NAMALWA (cell line): ENCODE results near the gene PLEKHO1.
"Not testable (repeated sequence)": the region's sequence is repeated elsewhere in the genome, so short reads cannot be mapped to it uniquely, and the experiment has no call there.

Source experiments
- DNase-seq: peaks from one replicate; pipeline ENCODE4 v3.0.0-alpha.2; 2015; ENCODE audit warnings: low spot score

The PLEKHO1 gene

DNA sequence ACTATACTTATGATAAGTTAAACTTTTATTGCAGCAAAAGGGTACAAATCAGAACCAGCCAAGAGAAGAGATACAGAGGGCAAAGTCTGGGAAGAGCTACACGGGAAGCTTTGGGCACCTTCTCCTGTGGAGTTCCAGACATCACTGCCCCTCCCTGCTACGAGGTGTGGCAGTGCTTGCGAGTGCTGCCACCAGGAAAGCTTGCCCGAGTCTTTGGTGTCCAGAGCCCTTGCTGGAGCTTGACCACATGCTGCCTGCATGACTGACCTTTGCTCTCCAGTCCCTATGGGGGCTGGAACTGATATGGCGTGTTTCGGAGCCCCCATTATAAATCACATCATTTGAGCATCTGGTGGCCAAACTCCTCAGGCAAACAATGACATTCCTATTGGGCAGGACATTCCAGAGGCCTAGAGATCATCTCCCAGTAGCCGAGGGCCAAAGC lies 23.4 kb downstream of the PLEKHO1 start:
- DNase-seq: no peak

GRCh38 chr1:150176593-150176992 lies 26.9 kb downstream of the PLEKHO1 start:
- no peak for DNase-seq

DNA sequence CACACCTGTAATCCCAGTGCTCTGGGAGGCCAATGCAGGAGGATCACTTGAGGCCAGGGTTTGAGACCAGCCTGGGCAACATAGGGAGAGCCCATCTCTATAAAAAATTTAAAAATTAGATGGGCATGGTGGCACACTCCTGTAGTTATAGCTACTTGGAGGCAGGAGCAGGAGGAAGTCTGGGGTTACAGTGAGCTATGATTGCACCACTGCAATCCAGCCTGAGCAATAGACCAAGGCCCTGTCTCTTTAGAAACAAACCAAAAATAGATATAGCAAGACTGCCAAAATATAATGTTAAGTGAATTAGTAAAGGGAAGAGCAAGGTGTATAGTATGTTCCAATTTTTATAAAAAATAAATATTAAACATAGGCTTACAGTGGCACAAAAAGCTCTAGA lies 28.8 kb downstream of the PLEKHO1 start:
- no peak for DNase-seq

- no peak for DNase-seq
These were observed 30.2 kb downstream of the PLEKHO1 start for GRCh38 chr1:150179867-150180266.

DNA sequence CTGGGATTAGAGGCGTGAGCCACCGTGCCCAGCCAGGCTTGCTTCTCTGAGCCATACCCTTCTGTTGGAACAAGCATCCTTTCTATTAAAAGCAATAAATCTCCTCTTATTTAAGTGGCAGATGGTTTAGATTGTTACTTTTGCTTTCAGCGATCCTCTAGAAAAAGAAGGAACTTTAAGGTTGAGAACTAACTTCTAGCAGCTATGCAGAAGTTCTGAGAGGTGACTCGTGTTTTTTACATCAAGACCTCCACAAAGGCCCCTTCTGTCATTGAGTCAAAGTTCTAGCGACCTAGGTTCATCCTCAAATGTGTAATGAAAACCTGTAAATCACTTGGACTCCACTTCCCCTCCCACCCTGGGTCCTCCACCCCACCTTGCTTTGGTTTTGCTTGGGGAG lies 30.8 kb downstream of the PLEKHO1 start:
- DNase-seq: no peak

DNA sequence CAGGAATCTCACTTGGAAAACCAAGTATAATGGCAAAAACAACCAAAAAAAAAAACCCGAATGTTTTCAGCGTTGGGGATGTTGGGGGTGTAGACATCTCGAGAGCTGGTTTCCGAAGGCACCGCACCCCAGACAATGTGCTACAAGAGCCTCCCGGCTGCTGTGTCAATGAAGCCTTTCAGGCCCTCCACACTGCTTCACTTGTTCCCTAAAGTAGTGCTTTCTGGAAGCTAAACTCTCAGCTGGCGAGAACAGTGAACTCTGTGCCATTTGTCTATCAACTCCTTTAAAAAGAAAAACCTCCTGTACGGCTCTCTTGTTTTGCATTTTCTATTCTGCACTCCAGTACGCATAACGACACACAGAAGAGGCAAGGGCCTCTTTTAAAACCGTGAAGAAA lies 32.5 kb downstream of the PLEKHO1 start:
- DNase-seq: no peak

- DNase-seq: no peak
These were observed 33.3 kb downstream of the PLEKHO1 start for GRCh38 chr1:150183061-150183460.

- DNase-seq: no peak
These were observed 35.8 kb downstream of the PLEKHO1 start for GRCh38 chr1:150185481-150185880.

DNA sequence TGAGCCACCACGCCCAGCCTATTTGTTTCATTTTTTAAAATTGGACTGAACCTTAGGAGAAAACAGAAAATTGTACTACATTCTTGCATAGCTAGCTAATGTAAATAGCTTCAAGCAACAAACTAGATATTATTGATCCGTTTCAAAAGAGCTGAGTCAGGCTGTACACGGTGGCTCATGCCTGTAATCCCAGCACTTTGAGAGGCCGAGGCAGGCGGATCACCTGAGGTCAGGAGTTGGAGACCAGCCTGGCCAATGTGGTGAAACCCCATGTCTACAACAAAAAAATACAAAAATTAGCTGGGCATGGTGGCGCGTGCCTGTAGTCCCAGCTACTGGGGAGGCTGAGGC lies 36.7 kb downstream of the PLEKHO1 start:
- DNase-seq: not testable (repeated sequence)

DNA sequence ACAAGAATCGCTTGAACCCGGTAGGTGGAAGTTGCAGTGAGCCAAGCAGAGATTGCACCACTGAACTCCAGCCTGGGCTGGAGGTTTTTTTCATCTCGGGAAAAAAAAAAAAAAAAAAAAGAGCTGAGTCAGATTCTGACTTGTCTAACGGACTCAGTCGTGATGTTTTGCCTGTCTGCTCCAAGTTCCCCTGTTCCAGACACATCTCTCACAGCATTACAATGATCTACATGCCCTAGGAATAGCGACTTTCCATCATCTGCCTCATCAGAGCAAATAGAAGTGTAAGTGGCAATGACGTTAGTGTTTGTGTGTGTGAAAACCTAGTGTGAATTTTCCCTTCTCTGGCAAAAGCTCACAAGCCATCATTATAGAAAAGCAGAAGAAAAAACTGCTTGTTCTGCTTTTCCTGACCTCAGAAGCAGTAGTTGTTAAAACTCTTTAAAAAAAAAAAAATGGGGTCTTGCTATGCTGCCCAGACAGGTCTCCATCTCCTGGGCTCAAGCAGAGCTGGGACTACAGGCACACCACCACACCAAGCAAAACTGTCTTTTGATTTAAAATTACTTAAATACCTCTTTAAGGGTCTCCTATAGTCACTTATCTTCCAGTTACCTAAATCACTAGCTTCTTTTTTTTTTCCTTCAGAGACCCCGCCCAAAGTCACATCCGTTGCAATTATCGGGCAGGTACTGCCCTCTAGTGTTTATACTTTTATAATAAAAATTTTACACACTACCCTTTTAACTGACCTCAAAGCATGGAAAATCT lies 37.3 kb downstream of the PLEKHO1 start:
- DNase-seq: peak; percentile 78

GRCh38 chr1:150187560-150187931 lies 37.8 kb downstream of the PLEKHO1 start:
- no peak for DNase-seq

GRCh38 chr1:150192012-150192411 lies 42.3 kb downstream of the PLEKHO1 start:
- no peak for DNase-seq

GRCh38 chr1:150194381-150195031 lies 44.8 kb downstream of the PLEKHO1 start:
- DNase-seq: no peak

GRCh38 chr1:150196417-150196816 lies 46.7 kb downstream of the PLEKHO1 start:
- no peak for DNase-seq

DNA sequence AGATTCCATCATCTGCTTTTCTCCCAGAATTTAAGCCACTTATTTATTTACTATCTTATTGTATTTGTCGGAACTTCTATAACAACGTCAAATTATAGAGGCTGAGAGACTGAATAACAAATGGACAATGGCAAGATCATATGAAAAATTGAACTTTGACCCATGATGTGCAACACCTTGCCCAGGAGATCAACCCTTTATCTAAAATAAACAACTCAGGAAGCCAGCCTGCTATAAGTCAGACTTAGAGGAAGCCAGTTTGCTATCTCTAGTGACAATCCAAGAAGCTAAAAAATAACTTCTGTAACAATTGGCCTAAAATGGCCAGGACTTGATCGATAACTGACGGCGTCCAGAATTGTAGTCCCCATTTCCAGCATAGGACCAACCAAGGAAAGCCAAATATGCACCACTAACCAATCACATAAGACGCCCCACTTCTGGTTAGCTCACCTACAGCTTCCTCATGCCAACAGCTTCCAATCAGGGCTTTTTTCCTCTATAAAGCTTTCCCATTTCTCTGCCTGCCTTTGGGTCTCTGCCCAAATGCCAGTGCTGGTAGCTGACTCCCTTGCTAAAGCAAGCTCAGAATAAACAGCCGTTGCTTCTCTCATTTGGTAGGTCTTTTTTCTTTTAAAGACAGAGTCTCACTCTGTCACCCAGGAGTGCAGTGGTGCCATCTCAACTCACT lies 57.7 kb downstream of the PLEKHO1 start:
- DNase-seq: no peak

- DNase-seq: not testable (repeated sequence)
These were observed 58.7 kb downstream of the PLEKHO1 start for GRCh38 chr1:150208460-150208859.
